GM19035 (cell line): ENCODE data around the gene DRG2.

Experiments
- ATAC-seq: cut with Tn5 transposase; IDR thresholded peaks from one replicate; pipeline ENCODE4 v1.9.1; 2021; ENCODE audit not compliant: unreplicated experiment

DRG2 gene

DNA sequence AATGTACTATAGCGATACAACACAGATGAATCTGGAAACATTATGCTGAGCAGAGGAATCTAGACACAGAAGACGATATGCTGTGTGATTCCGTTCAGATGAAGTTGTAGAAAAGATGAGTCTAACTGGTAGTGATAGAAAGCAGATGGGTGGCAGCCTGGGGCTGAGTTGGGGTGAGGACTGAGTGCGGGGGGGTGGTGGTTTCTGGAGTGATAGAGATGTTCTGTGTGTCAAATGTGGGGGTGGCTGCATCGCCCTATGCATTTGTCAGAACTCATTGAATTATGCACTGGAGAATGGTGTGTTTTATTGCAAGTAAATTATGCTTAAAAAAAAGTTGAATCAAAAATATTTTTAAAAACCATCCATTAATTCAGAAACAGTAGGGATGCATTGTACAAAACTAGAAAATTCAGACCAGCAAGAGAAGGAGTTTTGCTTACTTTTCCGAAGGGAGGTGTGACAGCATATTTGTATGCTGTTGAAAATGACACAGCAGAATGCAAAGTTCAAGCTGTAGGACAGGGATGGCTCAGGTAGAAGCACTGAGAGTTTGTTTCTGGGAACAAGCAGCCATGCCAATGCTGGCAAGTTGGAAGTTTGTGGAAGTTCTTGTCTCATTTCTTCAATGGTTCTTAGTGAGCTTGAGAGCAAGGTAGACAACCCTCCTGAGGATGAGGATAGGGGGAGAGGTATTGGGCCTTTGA lies 13.0 kb upstream of the DRG2 start:
- ATAC-seq, result no peak

- no peak for ATAC-seq
Measured at GRCh38 chr17:18076936-18077335, 10.8 kb upstream of the DRG2 start.

DNA sequence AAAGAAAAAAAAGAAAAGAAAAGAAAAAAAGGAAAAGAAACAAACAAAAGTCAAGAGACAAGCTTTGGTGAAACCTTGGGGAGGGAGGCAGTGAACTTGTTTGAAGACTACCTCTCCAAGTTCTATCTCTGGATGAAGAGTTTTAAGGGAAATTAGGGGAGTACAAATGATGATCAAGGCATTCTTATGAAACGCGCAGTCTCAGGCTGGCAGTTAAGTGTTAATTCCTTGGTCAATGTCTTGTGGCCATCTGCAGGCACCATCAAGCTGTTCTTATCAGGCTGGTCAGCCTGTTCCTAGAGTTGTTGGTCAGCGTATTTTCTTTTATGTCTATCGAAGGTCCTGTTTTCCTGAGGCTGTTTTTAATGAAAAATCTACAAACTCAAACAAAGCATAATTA lies 8.2 kb upstream of the DRG2 start:
- no peak for ATAC-seq

DNA sequence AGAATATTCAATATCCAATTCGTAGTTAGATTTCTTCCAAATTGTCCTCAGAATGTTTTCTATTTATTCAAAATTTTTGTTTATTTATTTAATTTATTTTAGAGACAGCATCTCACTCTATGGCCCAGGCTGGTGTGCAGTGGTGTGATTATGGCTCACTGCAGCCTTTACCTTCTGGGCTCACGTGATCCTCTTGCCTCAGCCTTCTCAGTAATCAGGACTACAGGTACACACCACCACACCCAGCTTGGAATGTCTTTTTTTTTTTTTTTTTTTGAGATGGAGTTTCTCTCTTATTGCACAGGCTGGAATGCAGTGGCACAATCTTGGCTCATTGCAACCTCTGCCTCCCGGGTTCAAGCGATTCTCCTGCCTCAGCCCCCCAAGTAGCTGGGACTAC lies 3.5 kb upstream of the DRG2 start:
- ATAC-seq, result no peak

DNA sequence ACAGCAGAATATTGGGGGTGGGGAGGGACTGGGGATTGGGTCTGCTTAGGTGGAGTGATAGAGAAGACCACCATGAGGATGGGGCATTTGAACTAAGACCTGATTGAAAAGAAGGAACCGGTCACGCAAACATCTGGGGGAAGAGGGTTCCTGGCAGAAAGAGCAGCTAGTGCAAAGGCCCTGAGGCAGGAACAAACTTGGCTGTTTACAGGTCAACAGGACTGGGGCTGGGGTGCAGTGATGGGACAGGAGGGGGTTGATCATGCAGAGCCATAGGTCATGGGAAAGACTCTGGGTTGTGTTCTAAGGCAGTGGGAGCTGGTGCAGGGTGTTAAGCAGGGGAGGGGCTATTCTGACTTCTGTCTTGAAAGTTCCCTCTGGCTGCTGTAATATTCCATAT lies 1.9 kb downstream of the DRG2 start:
- no peak for ATAC-seq

- no peak for ATAC-seq
Measured at GRCh38 chr17:18093616-18094408, 6.1 kb downstream of the DRG2 start.

- ATAC-seq, result no peak
Measured at GRCh38 chr17:18094409-18094807, 6.7 kb downstream of the DRG2 start.

DNA sequence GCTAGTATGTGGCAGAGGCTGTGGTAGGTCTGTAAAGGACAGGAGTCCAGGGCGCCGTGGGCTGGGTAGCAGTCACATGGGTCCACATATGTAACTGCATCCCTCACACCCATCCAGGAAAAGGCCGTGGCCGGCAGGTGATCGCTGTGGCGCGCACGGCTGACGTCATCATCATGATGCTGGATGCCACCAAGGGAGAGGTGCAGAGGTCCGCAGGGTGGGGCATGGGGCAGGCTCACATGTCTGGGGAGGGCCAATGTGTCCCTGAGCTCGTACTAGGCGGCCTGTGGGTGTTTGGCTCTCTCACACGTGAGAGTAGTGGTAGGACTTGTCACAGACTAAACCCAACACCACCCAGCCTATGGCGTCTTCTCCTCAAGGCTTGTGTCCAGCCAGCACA lies 11.8 kb downstream of the DRG2 start:
- ATAC-seq, result no peak

DNA sequence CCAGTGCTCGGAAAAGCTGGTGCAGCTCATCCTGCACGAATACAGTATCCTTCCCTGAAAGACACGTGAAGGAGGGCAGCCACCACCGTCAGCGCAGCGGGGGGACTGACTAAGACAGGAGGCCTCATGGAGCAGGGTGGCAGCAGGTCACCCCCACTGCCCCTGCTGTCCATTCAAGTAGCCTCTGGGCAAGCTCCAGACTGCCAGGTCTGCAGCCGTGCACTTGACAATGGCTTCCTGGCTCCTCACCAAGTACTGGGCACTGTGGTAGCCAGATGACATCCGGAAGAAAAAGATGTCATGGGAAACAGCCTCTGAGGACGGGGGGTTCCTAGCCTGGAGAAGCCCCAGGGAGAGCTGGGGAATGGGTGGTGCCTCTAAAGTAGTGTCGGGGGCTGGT lies 12.9 kb downstream of the DRG2 start:
- ATAC-seq, result no peak

- ATAC-seq, result no peak
Measured at GRCh38 chr17:18101828-18102227, 14.1 kb downstream of the DRG2 start.

GRCh38 chr17:18102640-18103039 lies 14.9 kb downstream of the DRG2 start:
- ATAC-seq, result no peak

- no peak for ATAC-seq
Measured at GRCh38 chr17:18105027-18105426, 17.3 kb downstream of the DRG2 start.

DNA sequence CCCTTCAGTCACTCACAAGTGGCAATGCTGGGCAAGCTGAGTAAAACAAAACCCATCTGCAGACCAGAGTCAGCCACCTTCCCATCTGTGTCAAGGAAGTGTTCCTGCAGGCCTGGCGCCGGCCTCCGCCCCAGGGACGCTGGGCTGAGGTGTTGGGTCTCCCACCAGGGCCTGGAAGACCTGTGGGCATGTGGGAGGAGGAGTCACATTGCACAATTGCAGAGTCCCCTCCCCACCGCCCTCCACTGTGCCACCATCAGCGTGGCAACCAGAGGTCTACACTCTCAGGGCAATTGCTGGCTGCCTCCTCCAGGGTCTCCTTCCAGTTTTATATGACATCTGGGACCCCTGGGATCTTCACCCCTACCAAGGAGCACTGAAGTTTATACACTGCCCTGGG lies 17.8 kb downstream of the DRG2 start:
- no peak for ATAC-seq

GRCh38 chr17:18106211-18106610 lies 18.5 kb downstream of the DRG2 start:
- no peak for ATAC-seq

- ATAC-seq, result no peak
Measured at GRCh38 chr17:18107061-18107790, 19.5 kb downstream of the DRG2 start.

GRCh38 chr17:18107971-18108370 lies 20.2 kb downstream of the DRG2 start:
- no peak for ATAC-seq

DNA sequence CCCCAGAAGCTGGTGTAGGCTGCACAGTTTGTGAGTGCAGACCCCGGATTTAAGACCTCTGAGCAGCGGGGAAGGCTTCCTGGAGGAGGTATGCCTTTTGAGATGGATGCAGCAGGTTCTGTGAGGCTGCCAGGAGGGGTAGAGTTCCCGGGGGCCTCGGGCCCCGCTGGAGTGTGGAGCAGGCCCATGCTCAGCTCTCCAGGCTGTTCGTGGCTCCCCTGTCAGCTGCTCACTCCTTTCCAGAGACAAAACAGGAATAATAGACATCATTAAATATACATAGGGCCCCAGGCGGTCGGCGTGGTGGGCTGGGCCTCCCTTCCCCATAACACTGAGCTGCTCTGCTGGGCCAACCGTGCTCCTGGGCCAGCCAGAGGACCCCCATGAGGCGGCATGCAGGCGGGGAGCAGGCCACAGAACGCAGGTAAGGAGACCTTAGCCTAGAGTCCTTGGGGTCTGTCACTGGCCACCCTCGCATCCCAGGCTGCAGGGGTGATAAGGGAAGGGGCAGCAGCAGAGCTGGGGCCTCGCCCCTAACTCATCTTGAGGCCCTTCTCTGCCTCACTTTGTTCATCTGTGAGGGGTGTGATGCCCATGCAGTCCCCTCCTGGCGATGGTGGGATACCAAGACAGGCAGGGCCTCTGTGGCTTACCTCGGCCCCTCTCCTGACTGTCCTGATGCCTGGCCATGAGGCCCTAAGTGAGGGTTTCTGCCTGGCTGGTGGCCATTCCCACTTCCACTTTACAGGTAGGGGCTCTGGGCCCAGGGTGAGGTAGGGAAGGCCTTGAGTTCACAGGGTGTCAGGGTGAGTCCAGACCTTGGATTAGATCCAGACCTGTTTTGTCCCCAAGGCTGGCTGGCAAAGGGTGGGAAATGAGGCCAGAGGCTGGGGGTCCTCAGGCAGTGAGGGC lies 20.9 kb downstream of the DRG2 start, which contains the start of gene MYO15A:
MYO15A (plus strand) TSS at position 356 of the 912 bp plus-strand sequence. CDS start 10,045 bp downstream, outside the sequence.
- no peak for ATAC-seq

DNA sequence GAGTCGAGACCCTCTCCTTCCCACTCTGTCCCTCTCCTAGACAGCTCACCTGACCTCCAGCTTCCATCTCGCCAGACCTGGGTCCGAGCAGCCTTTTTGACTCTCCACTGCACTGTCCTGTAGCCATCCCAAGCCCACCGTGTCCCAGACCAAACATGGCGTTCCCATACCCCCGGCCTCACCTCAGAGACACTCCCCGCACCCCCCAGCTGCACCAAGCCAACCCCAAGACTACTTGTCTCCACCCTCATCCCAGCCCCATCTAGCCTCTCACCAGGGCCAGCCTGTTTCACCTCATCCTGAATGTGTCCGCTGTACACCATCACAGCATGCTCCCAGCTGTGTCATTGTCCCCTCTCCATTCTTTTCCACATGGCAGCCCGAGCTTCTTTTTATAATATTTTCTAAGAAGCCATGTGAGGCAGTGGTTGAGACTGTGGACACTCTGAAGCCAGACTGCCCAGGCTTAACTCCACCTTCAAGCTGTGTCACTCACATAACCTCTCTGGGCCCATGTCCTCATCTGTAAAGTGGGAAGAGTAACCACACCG lies 22.3 kb downstream of the DRG2 start:
- ATAC-seq, result no peak

DNA sequence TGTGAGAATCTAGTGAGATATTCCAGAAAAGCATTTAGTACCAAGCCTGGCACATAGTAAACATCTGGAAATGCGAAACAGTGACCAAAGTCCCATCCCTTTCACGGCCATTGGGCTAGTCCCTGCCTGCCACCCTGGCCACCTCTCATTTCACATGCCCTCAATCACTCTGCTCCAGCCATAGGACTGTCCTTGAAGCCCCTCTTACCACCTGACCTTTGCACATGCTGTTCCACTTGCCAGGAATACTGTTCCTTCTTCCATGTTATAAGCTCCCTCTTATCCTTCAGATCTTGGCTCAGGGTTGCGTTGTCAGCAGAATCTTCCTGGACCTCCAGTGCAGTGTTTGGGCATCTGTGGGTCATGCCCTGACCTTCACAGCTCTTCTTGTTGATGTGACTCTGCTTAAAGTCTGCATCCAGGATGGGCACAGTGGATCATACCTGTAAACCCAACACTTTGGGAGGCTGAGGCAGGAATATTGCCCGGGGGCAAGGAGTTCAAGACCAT lies 22.9 kb downstream of the DRG2 start:
- ATAC-seq, result no peak

DNA sequence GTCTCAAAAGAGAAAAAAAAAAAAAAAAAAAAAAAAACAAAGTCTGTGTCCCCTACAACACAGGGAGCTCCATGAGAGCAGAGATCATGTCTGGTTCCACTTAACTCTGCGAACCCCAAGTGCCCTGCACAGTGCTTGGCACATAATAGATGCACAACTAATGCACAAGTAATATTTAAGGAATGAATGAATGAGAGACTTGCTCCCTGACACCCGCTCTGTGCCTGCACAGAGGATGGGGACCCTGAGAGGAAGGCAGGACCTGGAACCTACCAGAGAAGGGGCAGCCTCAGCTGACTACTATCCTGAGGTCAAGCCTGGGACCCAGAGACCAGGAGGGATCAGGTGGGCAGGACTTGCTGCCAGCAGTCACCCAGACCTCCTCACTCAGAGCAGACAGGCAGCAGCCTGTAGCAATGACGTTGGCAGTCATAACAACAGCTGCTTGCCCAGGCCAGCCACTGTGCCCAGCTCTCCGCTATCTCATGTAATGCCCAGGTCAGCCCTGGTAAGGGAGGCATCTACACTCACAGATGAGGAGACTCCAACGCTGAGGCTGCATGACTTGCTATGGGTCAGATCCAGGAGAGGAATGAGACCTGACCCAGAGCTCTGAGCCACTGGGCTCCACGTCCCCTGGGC lies 23.7 kb downstream of the DRG2 start:
- ATAC-seq, result no peak
